HG03064 (cell line): Measurements from ENCODE around the gene PAX7.
"Not testable (repeated sequence)": the region's sequence is repeated elsewhere in the genome, so short reads cannot be mapped to it uniquely, and the experiment has no call there.

Experiments
- ATAC-seq: cut with Tn5 transposase; IDR thresholded peaks from one replicate; pipeline ENCODE4 v1.9.1; 2021; ENCODE audit warnings: low read depth; ENCODE audit not compliant: unreplicated experiment

PAX7 gene

DNA sequence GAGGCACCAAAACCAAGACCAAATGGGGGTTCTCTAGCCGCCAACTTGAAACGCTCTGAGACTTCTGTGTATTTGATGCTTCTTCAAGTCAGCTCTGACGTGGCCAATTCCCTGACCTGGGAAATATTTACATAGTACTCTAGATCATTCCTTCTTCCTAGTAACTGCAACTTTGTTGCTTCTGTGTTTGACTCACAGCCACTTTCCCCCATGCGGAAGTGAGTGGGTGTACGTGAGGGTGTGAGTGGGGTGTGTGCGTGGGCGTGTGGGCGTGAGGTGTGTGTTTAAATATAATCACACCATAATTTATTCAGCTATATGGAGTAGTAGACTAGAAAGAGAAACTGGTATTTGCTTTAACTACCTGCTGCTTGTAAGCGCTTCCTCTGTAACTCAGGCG is 117.8 kb downstream of the PAX7 start:
- ATAC-seq: no peak

DNA sequence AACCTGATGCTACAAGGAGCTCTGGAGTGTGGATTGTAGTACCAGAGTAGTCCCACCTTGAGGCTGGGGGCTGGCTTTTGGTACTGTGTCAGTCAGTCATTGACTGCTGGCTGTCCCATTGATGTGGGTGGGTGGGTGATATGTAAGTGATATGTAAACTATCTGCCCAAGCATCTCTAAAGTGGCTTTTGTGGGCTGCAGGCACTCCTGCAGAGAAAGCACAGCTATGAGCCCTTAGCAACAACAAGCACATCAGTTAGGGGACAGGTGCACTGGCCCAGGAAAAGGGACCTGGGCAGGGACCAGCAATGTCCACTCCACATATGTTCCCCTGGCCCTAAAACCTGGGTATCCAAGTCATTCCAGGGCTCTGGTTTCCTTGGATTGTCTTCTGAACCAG is 118.9 kb downstream of the PAX7 start:
- no peak for ATAC-seq

DNA sequence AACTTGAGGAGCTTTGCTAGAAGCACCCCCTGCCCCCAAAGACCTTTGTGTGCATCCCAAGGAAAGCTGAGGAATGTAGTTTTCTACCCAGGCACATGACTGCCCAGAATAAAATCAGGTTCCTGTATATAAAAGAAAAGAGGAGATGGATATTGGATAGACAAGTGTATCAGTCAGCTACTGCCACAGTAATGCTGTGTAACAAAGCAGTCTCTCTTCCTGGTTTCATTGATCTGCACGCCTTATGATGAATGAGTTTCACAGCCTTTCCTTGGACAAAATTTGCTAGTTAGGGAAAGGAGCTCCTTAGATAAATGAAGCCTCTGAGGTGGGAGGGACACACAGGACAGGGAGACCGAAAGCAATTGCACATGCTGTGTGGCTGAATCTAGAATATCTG is 120.0 kb downstream of the PAX7 start:
- ATAC-seq: no peak

DNA sequence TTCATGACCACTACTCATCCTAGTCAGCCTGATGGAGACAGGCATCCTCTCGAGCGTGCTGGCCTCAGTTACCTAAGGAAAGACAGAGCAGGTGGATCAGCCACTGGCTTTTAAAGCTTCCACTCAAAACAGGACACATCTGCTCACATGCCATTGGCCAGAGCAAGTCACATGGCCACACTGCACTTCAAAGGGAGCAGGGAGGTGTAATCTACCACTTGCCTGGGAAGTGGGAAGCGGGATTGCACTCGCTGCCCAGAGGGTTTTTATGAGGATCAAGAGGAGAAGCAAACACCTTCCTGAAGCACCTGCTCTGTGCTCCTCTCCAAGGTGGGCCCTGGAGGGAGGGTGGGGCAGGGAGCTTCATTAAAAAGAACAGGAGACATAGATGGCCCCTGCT is 120.8 kb downstream of the PAX7 start:
- no peak for ATAC-seq

DNA sequence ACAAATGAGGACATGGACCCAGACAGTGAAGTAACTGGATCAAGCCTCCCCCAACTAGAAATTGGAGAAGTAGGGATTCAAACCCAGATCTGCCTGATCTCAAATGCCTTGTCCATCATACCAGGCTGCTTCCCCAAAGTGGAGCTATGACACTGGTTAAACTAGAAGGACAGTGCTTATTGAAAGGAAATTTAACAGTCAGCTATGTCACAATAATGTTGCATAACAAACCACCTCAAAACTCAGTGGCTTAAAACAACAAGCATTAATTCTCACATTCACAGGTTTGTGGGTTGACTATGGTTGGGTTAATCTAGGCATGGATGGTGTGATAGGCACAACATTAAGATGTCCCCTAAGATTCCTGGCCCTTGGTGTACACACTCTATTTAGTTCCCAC is 121.8 kb downstream of the PAX7 start:
- ATAC-seq: no peak

DNA sequence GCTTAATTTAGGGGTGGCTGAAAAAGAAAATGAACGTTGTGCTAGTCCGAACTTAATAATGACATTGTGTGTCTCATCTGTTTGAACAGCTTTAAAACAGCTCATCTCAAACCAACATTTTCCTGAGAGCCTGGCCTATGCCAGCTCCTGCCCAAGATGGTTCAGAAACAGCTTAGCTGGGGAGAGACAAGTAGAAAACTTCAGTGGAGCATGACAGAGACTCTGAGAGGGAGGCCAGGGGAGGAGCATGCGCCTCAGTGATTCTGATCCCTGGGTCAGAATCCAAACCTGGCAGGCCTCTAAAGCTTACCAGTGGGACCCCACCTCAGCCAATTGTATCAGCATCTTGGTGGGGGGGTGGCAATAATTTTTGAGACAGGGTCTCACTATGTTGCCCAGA is 129.5 kb downstream of the PAX7 start:
- ATAC-seq: no peak

DNA sequence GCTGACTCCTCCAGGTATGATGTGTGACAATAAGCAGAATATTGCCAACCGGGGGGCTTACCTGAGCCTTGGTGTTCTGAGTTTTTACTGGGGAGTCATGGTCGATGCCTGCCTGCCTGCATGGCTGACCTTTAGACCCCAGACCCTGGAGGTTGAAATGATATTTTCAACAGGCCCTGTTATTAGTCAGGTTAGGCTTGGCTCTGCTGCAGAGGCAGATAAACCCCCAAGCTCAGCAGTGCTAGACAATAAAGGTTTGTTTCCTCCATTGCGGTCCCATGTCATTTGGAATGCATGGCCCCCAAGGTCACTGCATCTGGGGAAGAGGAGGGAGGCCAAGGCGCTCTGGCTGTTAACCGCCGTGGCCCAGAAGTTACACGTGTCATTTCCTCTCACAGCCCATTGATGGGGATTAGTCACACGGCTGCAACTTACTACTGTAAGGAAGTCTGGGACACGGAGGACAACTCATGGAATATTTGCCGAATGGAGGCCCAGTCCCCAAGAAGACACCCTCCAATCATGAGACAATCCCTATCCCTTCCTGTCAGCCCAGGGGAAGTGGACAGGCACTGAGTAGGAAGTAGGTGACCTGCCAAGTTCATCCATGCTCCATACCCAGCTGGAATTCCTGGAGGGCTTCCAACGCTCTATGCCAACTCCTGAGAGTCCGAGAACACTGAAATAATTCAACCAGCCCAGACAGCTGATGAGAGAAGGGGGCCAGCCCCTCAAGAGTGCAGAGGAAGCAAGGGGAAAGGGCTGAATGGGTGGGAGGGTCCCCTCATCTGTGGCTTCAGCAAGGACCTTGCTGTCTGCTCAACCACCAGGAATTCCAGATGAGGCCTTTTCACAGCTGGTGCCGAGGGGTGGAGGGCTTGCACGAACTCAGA is 131.5 kb downstream of the PAX7 start:
- no peak for ATAC-seq

DNA sequence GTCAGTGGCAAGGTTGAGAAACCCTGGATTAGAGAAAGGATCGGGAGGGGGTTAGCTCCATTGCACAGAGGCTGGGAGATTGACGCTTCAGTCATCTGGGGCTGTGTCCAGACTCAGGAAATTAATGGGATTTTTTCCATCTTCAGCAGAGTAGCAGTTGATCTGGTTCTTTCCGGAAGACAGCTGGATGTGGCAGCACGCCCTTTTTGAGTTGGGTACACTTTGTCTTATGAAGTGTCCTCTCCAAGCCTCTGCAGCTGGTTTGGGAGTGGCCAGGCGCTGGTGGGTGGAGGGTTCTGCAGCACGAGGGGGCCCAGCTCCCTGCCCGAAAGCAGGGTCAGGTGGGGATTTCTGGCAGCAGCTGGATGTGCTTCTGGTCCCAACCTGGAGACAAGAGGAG is 133.7 kb downstream of the PAX7 start:
- no peak for ATAC-seq

DNA sequence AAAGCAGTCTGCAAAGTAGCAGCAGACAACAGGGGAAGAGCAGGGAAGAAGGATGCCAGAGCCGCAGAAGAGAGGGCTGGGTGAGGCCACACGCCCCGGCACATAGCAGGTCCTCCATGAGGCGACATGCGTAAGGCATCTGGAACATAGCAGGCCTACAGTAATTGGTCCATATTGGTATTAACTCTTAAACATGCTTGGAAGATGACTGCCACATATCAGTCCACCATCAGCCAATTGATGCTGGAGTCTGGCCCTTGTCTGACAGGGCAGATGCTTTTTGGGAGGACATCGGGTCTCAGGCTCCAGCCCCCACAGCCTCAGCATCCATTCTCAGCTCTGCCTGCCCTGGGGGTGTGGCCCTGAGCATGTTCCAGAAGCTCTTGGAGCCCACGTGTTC is 135.1 kb downstream of the PAX7 start:
- no peak for ATAC-seq

DNA sequence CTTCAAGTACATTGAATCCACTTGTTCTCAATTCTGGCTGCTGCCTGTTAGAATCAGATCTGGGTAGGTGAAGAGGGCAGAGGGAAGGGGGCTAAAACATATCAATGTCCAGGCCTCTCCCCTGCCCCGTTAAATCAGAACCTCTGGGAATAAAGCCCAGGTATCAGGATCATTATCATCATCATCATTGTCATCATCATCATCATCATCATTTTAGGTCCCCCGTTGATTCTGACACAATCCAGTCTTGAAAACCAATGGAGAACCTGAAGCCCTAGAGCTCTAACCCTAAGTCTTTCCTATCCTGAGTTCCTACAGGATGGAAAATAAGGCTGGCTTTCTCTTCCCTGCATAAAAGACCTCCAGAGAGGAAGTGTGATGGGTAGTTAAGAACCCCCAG is 135.7 kb downstream of the PAX7 start:
- ATAC-seq: no peak

DNA sequence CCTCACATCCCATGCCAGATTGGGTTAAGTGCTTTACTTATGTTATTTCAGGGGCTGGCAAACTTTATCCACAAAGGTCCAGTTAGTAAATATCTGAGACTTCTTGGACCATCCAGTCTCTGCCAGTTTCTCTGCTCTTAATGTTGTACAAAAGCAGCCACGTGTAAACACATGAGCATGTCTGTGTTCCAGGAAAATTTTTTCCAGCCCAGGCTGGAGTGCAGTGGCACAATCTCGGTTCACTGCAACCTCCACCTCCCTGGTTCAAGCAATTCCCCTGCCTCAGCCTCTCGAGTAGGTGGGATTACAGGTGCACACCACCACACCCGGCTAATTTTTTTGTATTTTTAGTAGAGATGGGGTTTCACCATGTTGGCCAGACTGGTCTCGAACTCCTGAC is 136.9 kb downstream of the PAX7 start:
- not testable (repeated sequence) for ATAC-seq

DNA sequence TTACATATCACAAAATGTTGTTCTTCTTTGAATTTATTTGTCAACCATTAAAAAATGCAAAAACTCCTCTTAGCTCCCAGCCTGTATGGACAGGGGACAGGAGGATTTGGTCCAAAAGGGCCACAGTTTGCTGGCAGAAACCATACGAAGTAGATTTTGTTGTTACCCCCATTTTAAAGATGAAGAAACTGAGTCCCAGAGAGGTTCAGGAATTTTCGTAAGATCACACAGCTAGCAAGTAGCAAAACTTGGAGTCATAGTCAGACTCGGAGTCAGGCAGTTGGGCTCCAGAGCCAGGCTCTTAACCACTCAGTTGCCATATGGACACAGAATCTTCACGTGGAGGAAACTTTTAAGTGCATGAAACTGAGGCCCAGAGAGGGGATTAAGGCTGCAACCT is 137.4 kb downstream of the PAX7 start:
- ATAC-seq: no peak

DNA sequence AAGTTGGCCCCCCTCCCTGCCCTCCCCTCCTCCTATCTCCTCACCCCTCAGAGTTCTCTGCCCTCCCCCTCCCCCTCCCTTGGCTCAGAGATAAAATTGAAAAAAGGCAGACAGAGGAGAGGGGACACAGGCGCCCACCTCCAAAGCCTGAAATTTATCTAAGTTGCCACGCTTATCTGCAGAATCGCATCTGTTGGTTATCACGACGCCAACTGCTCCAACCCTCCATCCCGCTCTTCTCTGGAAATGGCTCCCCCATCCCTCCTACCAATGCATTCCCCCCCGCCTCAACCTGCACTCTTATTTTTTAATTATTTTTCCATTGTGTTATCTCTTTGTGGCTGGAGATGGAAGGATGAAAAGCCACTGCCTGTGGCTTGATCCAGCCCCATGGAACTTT is 138.5 kb downstream of the PAX7 start:
- ATAC-seq: no peak

DNA sequence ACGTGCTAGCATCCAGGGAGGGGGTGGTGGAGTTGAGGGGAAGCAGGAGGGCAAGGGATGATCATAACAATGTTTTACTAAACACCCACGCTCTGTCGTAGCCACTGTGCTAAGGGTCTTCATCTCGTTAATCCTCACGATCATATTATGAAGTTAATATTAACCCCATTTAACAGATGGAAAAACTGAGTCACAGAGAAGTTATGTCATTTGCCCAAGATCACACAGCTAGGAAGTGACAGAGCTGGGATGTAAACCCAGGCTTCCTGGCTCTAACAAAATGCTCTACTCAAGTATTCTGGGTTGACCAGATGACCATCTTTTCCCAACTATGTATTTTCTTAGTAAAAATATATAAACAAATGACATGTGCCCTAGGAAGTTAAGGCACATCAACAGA is 140.2 kb downstream of the PAX7 start:
- ATAC-seq: no peak

DNA sequence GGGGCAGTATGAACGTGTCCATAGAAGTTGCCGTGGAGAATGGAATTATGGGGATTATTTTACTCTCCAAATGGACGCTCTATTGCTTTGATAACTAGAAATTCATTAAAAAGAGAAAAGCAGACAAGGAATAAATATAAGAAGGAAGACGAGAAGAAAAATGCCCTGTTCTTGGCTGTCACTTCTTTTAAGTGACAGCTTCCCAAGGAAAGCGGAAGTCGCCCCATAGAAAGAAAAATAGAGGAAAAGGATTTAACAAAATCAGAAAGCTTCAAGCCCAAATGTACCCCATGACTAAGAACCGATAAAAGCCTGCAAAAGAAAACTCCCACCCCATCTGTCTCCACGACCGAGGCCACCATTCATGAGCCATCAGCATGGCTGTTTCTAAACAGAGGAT is 143.1 kb downstream of the PAX7 start:
- no peak for ATAC-seq

DNA sequence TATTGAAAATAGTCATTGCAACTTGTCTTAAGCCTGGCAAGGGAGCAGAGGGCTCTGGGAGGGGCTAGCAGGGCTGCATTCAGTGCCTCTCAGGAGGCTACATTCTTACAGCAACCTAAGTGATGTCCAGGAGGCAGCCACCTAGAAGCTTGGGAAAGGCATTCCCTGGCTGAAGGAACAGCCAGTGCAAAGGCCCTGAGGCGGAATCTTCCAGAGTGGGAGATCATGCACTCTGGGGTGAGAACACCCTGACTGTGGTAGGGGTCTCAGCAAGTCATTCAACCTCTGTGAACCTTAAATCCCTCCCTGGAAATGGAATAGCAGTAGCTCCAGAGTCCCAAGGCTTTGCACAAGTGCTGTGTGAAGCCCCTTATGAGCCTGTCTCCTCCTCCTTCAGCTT is 144.7 kb downstream of the PAX7 start:
- ATAC-seq: no peak

DNA sequence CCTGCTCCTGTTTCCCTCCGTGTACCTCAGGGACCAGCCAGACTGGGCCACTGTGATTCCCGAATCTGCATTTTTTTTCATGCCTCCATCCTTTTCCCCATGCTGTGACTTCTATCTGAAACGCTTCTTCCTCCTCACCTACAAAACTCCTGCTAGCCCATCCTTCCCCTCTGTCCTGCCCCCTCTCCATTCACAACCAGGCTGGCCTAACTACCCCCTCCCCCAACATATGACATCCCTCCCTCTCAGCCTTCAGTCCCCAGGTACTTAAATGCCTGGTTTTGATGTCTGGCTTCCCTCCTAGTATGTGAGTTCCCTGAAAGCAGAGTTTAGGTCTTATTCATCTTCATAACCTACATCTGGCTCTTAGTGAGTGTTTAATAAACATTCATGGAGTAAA is 146.1 kb downstream of the PAX7 start:
- no peak for ATAC-seq

DNA sequence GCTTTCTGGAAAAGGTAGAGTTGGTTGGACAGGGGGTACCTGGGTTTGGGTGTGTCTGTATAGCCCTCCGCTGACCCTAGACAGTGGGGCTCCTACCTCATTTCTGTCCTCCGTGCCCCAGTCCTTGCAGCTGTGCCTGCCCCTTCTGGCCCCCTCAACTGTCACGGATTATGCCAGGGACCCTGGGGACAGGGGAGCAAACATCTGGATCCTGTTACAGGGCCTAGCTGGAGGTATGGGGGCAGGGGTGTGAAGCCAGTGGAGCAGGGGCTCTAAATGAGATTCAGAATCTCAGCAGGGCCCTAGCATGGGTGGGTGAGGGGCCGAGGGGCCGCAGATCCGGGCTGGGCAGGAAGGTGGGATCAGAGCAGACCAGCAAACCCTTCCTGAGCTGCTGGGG is 147.8 kb downstream of the PAX7 start:
- ATAC-seq: no peak

DNA sequence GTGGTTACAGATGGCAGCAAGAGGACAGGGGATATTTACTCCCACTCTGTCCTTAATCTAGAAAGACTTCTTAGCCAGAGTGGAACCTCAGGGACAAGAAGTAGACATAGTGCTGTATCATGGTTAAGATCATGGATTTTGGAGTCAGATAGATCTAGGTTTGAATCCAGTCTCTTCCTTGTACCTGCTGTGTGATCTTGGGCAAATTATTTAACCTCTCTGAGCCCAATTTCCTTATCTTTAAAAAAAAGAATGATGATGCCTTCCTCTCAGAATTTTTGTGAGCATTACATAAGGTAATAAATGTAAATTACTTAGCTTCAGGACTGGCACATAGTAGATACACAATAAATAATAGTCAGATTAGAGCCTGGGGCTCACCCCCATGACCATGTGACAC is 150.4 kb downstream of the PAX7 start:
- ATAC-seq: no peak

DNA sequence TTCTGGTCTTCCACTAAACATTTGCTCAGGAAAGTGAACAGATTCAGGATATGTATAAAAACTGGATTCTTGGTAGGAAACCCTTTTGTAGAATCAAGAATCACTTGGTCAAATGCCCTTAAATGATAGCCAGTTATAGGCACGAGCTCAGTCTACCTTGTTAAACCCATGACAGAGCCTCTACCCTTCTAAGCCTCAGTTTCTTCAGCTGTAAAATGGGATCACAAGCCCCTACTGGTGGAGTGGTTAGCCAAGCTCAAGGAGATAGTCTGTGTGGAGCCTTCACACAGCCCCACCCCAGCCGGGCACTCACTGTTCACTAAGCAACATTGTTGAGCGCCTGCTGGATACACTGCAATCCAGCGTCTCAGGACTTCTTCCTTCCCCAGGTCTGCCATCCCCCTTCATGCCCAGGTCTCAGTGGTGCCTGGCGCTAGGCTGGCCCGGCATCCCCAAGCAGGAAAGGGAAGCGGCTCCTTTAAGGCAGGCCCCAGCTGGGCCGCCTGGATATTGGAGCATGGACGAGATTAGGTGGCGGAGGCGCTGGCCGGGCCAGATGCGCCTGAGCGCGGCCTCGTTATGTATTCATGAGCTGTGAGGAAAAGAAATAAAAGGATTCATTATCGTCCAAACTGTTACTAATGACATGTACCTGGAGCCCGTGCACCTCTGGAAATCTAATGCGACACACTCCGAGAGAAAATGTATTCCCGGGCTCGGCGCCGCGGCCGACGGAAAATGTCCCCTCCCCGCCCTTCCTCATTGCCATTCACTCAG is 153.2 kb downstream of the PAX7 start:
- no peak for ATAC-seq

DNA sequence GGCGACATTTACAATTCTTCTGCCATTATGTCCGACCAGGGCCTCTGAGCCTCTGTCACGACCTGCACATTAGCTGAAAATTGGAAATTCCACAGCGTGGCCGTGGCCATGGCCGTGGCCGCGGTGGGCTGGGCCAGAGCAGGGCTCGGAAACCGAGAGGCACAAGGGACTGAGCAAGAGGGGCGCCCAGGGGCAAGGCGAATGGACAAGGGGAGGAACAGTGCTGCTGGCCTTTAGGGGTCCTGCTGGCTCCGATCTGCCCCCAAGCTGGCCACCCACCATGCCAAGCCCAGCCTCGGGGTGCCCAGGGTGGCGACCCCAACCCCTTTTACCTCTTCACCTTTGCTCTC is 153.8 kb downstream of the PAX7 start:
- no peak for ATAC-seq

DNA sequence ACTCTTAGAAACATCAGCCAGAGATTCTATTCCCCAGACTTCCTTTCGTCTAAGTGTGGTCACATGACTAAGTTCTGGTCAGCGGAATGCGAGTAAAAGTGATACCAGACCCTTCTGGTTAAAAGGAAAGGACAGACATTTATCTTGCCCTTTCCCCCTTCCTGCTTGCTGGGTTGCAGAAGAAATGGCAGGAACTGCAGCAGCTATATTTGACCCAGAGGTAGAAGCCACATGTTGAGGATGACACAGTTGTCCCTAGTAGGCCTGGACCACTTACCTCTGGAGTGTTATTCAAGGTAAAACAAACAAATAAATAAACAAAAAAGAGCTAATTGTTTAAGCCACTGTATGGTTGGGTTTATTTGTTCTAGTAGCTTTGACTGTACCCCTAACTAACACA is 155.5 kb downstream of the PAX7 start:
- no peak for ATAC-seq
